Heart left ventricle (tissue), 16 donors: ENCODE results near the gene CHRD. TPM values are rescaled to one million over a fixed set of nuclear protein-coding genes. Genes with fewer than 3 reads are reported as not detected.

ENCODE experiments used
- ATAC-seq, 4 donors: fragments of 200-7000 bp; cut with Tn5 transposase; one replicate each; pipeline ENCODE4 v1.9.1; 2020 to 2022; ENCODE audit warnings: moderate library complexity in 4 of 4, mild to moderate bottlenecking in 3 of 4, moderate number of reproducible peaks in 1 of 4
- DNase-seq, 5 donors: peaks; one replicate each; pipeline ENCODE4 v3.0.0-alpha.2; 2020
- H3K27ac ChIP-seq, 12 donors: fragments of 200-600 bp; sonication (generic) in 4 of 12; one replicate each; pipeline versions ENCODE4 v1.5.0 to v1.8.0; 2016 to 2022; ENCODE audit warnings: mild to moderate bottlenecking in 2 of 12
- H3K27me3 ChIP-seq, 9 donors: fragments of 200-600 bp; sonication (generic) in 2 of 9; one replicate each; pipeline versions ENCODE4 v1.5.1 to v1.8.0; 2016 to 2022; ENCODE audit warnings: mild to moderate bottlenecking in 3 of 9
- H3K36me3 ChIP-seq, 9 donors: fragments of 200-600 bp; sonication (generic) in 2 of 9; one replicate each; pipeline versions ENCODE4 v1.5.0 to v1.8.0; 2018 to 2022; ENCODE audit warnings: mild to moderate bottlenecking in 2 of 9
- H3K4me1 ChIP-seq, 12 donors: fragments of 200-600 bp; sonication (generic) in 4 of 12; one replicate each; pipeline versions ENCODE4 v1.5.0 to v1.8.0; 2016 to 2022; ENCODE audit warnings: mild to moderate bottlenecking in 3 of 12
- H3K4me3 ChIP-seq, 12 donors: fragments of 200-600 bp; sonication (generic) in 4 of 12; one replicate each; pipeline versions ENCODE4 v1.5.0 to v1.8.0; 2017 to 2022; ENCODE audit warnings: mild to moderate bottlenecking in 9 of 12, moderate library complexity in 4 of 12
- H3K9me3 ChIP-seq, 12 donors: fragments of 200-600 bp; sonication (generic) in 4 of 12; one replicate each; pipeline versions ENCODE4 v1.5.0 to v1.8.0; 2016 to 2022; ENCODE audit warnings: mild to moderate bottlenecking in 1 of 12
- CTCF ChIP-seq, 12 donors: fragments of 200-600 bp; sonication (generic) in 4 of 12; IDR thresholded peaks; one replicate each; pipeline versions ENCODE4 v1.5.0 to v1.8.0; 2018 to 2022; ENCODE audit warnings: antibody characterized with exemption in 12 of 12, mild to moderate bottlenecking in 5 of 12
- POLR2A ChIP-seq, 2 donors: fragments of 450-650 bp; IDR thresholded peaks; one replicate each; pipeline ENCODE4 v1.6.1; 2017; ENCODE audit warnings: antibody characterized with exemption in 2 of 2, mild to moderate bottlenecking in 2 of 2, moderate library complexity in 2 of 2
- WGBS, 4 donors: extraction: QIAGEN DNeasy Blood & Tissue Kit in 2 of 4; methylation state at CpG; one replicate each; pipeline versions ENCODE4 v1.1.5 to v1.1.7; 2013 to 2018; 5-methylcytosine and 5-hydroxymethylcytosine counted together
- intact Hi-C, 10 donors: fragments of 100-400 bp; cut with DNase I; formaldehyde crosslinking; loops; one replicate each; pipeline versions ENCODE4 v1.11.1 to v1.14.2; 2022
- polyA plus RNA-seq, 2 donors: library from polyadenylated mRNA; stranded (reverse); fragments of 200-250 nt; gene quantifications; one replicate each; pipeline ENCODE4 v1.2.3, GENCODE V29; 2013
- total RNA-seq, 9 donors: library from RNA; depleted of rRNA in 2 of 9; stranded (reverse); fragments of >200 nt in 2 of 9; fragmentation: NEBNext Ultra II Directional in 3 of 9; extraction: Animal tissue kit (Norgen Biotek cat#: 25700) in 3 of 9; gene quantifications; one replicate each; pipeline versions ENCODE4 v1.1.0 to v1.2.4, GENCODE V29; 2016 to 2023
- donor health status: ischemic (EF 13 %, LVEDD 7.1; RV severe dilation, severe dysfunction).
- donor health status: healthy with polysubstance abuse.
- donor health status: DM: no; HTN: yes; CAD: no.
- donor health status: DM: no; HTN: no; CAD: no.
- donor health status: ischemic (EF 25% LVEDD 6.9; RV normal size, moderate dysfunction).
- donor health status: ischemic (EF 25% LVEDD 5.7; RV mildly dilated, moderate dysfunction).
- donor health status: healthy.
- donor health status: DM: yes; HTN: yes; CAD: no.
- donor health status: ischemic (EF 35%, LVEDD 5.7; RV mildly dilated, moderate dysfunction).
- donor health status: nonischemic (EF 11% LVEDD 7.7; RV severe dilation, severe dysfunction).
- donor health status: DM: yes; HTN: yes; CAD: no.
- donor health status: PGD.
- donor health status: ischemic (EF 29% LVEDD 5.4; RV normal size, mild dysfunction).
- donor health status: nonischemic (EF 23%, LVEDD 6.1; RV moderate dilation, normal function).

Gene CHRD
- total and polyA plus RNA-seq, 11 donors: 2.0 to 7.4 (median 4.8) TPM

- DNase-seq (no peak), ATAC-seq (no peak)
These were observed 11.7 kb upstream of the CHRD start for GRCh38 chr3:184368116-184368515.

GRCh38 chr3:184368586-184369183 lies 11.2 kb upstream of the CHRD start:
- 46 to 52% (median 50%) methylated on average over 3 of the region's 3 CpGs for WGBS, 4 donors
- Histone ChIP-seq H3K4me3 (no peak overlapping the region), H3K27ac (peak overlapping the region in 7 of 12 donors; percentile 9 to 72 (median 24)), H3K36me3 (peaks cover 0 to 56% (median 45%) of the 10 kb centered on the region in 9 donors), H3K4me1 (peaks cover 0 to 45% (median 25%) of the 10 kb centered on the region in 12 donors), H3K27me3 (no peaks in the 10 kb centered on the region), H3K9me3 (no peaks in the 10 kb centered on the region)
- intact Hi-C loops: loop anchor here in 2 of 10 donors (10.0 kb wide), 2 partner anchors 54 to 406 kb away; partner anchors contain the start of gene EIF4G1 (in 1 of the 2)
- DNase-seq (peak in 1 of 5 donors; percentile 51), ATAC-seq (peak; percentile 34 to 61 (median 48))
- TF ChIP-seq CTCF (IDR thresholded peaks at IDR 0.05) (no peak), POLR2A (IDR thresholded peaks at IDR 0.05) (no peak)

More at GRCh38 chr3:184368116-184368515, 11.7 kb upstream of the CHRD start:
- intact Hi-C loops: loop anchor here in 2 of 10 donors (10.0 kb wide), 2 partner anchors 53 to 407 kb away; partner anchors contain the start of gene EIF4G1 (in 1 of the 2)
- WGBS, 4 donors: 83 to 93% (median 84%) methylated on average over 8 to 9 of the region's 9 CpGs
- H3K27me3 ChIP-seq: no peaks in the 10 kb centered on the region
- H3K4me1 ChIP-seq: peaks cover 0 to 48% (median 28%) of the 10 kb centered on the region in 12 donors
- peak overlapping the region in 1 of 12 donors; percentile 72 for H3K27ac ChIP-seq
- peaks cover 0 to 56% (median 45%) of the 10 kb centered on the region in 9 donors for H3K36me3 ChIP-seq
- TF ChIP-seq CTCF (IDR thresholded peaks at IDR 0.05): no peak
- TF ChIP-seq POLR2A (IDR thresholded peaks at IDR 0.05): no peak
- H3K9me3 ChIP-seq: no peaks in the 10 kb centered on the region
- no peak overlapping the region for H3K4me3 ChIP-seq

GRCh38 chr3:184371570-184372018 lies 8.3 kb upstream of the CHRD start:
- WGBS, 4 donors: 50 to 54% (median 52%) methylated on average over 5 of the region's 5 CpGs

More at GRCh38 chr3:184371570-184372018, 8.3 kb upstream of the CHRD start:
- ATAC-seq (peak; percentile 78 to 91 (median 87)), DNase-seq (peak; percentile 71 to 88 (median 85))
- Histone ChIP-seq H3K27ac (peak overlapping the region in 1 of 12 donors; percentile 10), H3K9me3 (no peaks in the 10 kb centered on the region), H3K4me3 (no peak overlapping the region), H3K4me1 (peaks cover 0 to 32% (median 17%) of the 10 kb centered on the region in 12 donors), H3K27me3 (peaks cover 0 to 11% (median 4%) of the 10 kb centered on the region in 9 donors), H3K36me3 (peaks cover 0 to 38% (median 26%) of the 10 kb centered on the region in 9 donors)
- intact Hi-C loops: loop anchor here (1.0 to 10.0 kb wide), 11 partner anchors 96 to 406 kb away; no protein-coding TSS in a partner anchor
- peak; percentile 88 to 97 (median 94) for TF ChIP-seq CTCF (IDR thresholded peaks at IDR 0.05)
- no peak for TF ChIP-seq POLR2A (IDR thresholded peaks at IDR 0.05)
